CD4-positive, alpha-beta memory T cell (primary cell): ENCODE data around the gene AMPD1. TPM values are rescaled to one million over a fixed set of nuclear protein-coding genes. Genes with fewer than 3 reads are reported as not detected.

ENCODE experiments used
- CTCF ChIA-PET: fragments of 350-600 bp; sonication (Branson Sonifier 250); formaldehyde crosslinking; loops from one replicate; lab custom pipeline; 2021; ENCODE audit warnings: inconsistent platforms; ENCODE audit not compliant: partially characterized antibody; lab: Charles Lee
- POLR2A ChIA-PET: fragments of 350-600 bp; sonication (Branson Sonifier 250); formaldehyde crosslinking; loops from one replicate; lab custom pipeline; 2021; ENCODE audit not compliant: partially characterized antibody; lab: Charles Lee
- DNase-seq, 5 donors: peaks; one replicate each; pipeline versions ENCODE4 v3.0.0 to v3.0.0-alpha.2; 2020 to 2022; ENCODE audit warnings: mixed read lengths in 1 of 5
- H3K27ac ChIP-seq: one replicate; pipeline ENCODE4 v1.7.0; 2013; ENCODE audit warnings: low read depth, low read length
- H3K27me3 ChIP-seq: 2 replicates; pipeline ENCODE4 v1.7.0; 2013; ENCODE audit warnings: mild to moderate bottlenecking, low read length, moderate library complexity; ENCODE audit not compliant: insufficient read depth
- H3K36me3 ChIP-seq: 2 replicates; pipeline ENCODE4 v1.7.0; 2013; ENCODE audit warnings: mild to moderate bottlenecking, low read length, moderate library complexity; ENCODE audit not compliant: insufficient read depth
- H3K4me1 ChIP-seq: 2 replicates; pipeline ENCODE4 v1.7.0; 2013; ENCODE audit warnings: mild to moderate bottlenecking, low read length, moderate library complexity; ENCODE audit not compliant: insufficient read depth
- H3K4me3 ChIP-seq, 2 donors: one replicate each; pipeline ENCODE4 v1.7.0; 2013; ENCODE audit warnings: low read length in 2 of 2, mild to moderate bottlenecking in 1 of 2
- H3K9me3 ChIP-seq, 2 donors: one replicate each; pipeline ENCODE4 v1.7.0; 2013; ENCODE audit warnings: low read length in 2 of 2, control low read depth in 1 of 2; ENCODE audit not compliant: control insufficient read depth in 1 of 2
- H3K27ac Mint-ChIP-seq, 7 donors: one replicate each; pipeline ENCODE4 v1.8.0; 2020 to 2021; ENCODE audit warnings: mixed read lengths in 7 of 7, mild to moderate bottlenecking in 6 of 7, inconsistent platforms in 3 of 7, moderate library complexity in 3 of 7
- H3K27me3 Mint-ChIP-seq, 2 donors: one replicate each; pipeline ENCODE4 v1.8.0; 2020 to 2021; ENCODE audit warnings: mixed read lengths in 2 of 2
- H3K36me3 Mint-ChIP-seq, 2 donors: one replicate each; pipeline ENCODE4 v1.8.0; 2020 to 2021; ENCODE audit warnings: mixed read lengths in 2 of 2, inconsistent platforms in 1 of 2, mild to moderate bottlenecking in 1 of 2
- H3K4me1 Mint-ChIP-seq, 4 donors: one replicate each; pipeline ENCODE4 v1.8.0; 2020 to 2021; ENCODE audit warnings: mixed read lengths in 4 of 4, mild to moderate bottlenecking in 1 of 4
- H3K4me3 Mint-ChIP-seq, 8 donors: one replicate each; pipeline ENCODE4 v1.8.0; 2020 to 2021; ENCODE audit warnings: mixed read lengths in 8 of 8, mild to moderate bottlenecking in 7 of 8, moderate library complexity in 6 of 8, inconsistent platforms in 3 of 8
- H3K9me3 Mint-ChIP-seq, 8 donors: one replicate each; pipeline ENCODE4 v1.8.0; 2020 to 2021; ENCODE audit warnings: mixed read lengths in 8 of 8, mild to moderate bottlenecking in 5 of 8, inconsistent platforms in 3 of 8, moderate library complexity in 1 of 8
- intact Hi-C: fragments of 100-400 bp; cut with micrococcal nuclease; formaldehyde crosslinking; loops from one replicate; pipeline ENCODE4 v1.15.1; 2023
- polyA plus RNA-seq, 2 donors: library from polyadenylated mRNA; unstranded; fragments of 300-500 nt; fragmentation: Illumina TruSeq; gene quantifications; one replicate each; pipeline ENCODE4 v1.2.3, GENCODE V29; 2021
- total RNA-seq, 2 experiments: library from RNA; stranded (reverse); gene quantifications; one replicate each; pipeline ENCODE4 v1.2.3, GENCODE V29; 2021

Gene AMPD1
- total and polyA plus RNA-seq, 4 experiments from 2014 or later: not detected

GRCh38 chr1:114651893-114652292 is 43.5 kb downstream of the AMPD1 start:
- CTCF ChIA-PET: interaction anchor here (1.7 kb wide), 1 partner anchor 10 kb away, joined by 5 read pairs; no protein-coding TSS in a partner anchor
- POLR2A ChIA-PET: no interaction called here
- no peaks in the 10 kb centered on the region for H3K4me1 ChIP-seq
- Mint-ChIP-seq H3K4me3 (no peak overlapping the region), H3K4me1 (no peaks in the 10 kb centered on the region), H3K27ac (no peak overlapping the region), H3K9me3 (no peaks in the 10 kb centered on the region), H3K27me3 (peaks cover 1% of the 10 kb centered on the region in 2 donors), H3K36me3 (no peaks in the 10 kb centered on the region)
- H3K9me3 ChIP-seq: no peaks in the 10 kb centered on the region
- H3K4me3 ChIP-seq: no peak overlapping the region
- no peak overlapping the region for H3K27ac ChIP-seq
- DNase-seq: no peak
- H3K27me3 ChIP-seq: no peaks in the 10 kb centered on the region
- H3K36me3 ChIP-seq: no peaks in the 10 kb centered on the region
- intact Hi-C loops: no loop called here

DNA sequence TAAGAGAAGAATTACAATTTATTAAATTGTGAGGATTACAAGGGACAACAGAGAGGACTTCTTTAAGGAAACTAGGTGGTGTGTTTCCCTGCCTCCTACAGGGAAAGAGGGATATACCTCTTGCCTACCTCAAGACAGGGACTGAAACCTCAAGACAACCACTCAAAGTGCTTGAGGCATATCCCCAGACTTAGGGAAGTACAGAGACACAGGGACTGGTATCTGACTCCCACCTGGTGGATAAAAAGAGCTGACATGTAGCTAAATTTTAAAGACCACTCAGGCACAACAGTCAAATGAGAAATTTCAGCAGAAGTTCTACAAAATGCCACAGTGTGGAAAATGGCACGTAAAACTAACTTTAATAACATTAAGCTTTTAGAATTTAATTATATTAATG is 46.8 kb downstream of the AMPD1 start:
- intact Hi-C loops: no loop called here
- no peak for DNase-seq
- Histone ChIP-seq H3K36me3 (no peaks in the 10 kb centered on the region), H3K27me3 (no peaks in the 10 kb centered on the region), H3K4me1 (no peaks in the 10 kb centered on the region), H3K9me3 (no peaks in the 10 kb centered on the region), H3K27ac (no peak overlapping the region), H3K4me3 (no peak overlapping the region)
- H3K27me3 Mint-ChIP-seq: peaks cover 0 to 1% of the 10 kb centered on the region in 2 donors
- H3K4me1 Mint-ChIP-seq: no peaks in the 10 kb centered on the region
- POLR2A ChIA-PET: no interaction called here
- H3K36me3 Mint-ChIP-seq: no peaks in the 10 kb centered on the region
- no peaks in the 10 kb centered on the region for H3K9me3 Mint-ChIP-seq
- H3K4me3 Mint-ChIP-seq: no peak overlapping the region
- CTCF ChIA-PET: no interaction called here
- H3K27ac Mint-ChIP-seq: no peak overlapping the region

DNA sequence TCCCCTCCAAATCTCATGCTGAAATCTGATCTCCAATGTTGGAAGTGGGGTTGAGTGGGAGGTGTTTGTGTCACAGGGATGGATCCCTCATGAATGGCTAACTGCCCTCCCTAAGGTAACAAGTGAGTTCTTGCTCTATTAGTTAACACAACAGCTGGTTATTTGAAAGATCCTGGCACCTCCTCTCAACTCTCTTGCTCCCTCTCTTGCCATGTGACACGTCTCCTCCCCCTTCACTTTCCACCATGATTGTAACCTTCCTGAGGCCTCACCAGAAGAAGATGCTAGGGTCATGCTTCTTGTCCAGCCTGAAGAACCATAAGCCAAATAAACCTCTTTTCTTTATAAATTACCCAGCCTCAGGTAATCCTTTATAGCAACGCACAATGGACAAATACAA is 54.0 kb downstream of the AMPD1 start:
- CTCF ChIA-PET: interaction anchor here (1.6 kb wide), 1 partner anchor 10 kb away, joined by 5 read pairs; no protein-coding TSS in a partner anchor
- Histone ChIP-seq H3K27me3 (peaks cover 7% of the 10 kb centered on the region), H3K27ac (no peak overlapping the region), H3K4me3 (no peak overlapping the region), H3K9me3 (no peaks in the 10 kb centered on the region), H3K36me3 (no peaks in the 10 kb centered on the region), H3K4me1 (no peaks in the 10 kb centered on the region)
- peaks cover 0 to 6% of the 10 kb centered on the region in 2 donors for H3K27me3 Mint-ChIP-seq
- no peak overlapping the region for H3K4me3 Mint-ChIP-seq
- H3K4me1 Mint-ChIP-seq: no peaks in the 10 kb centered on the region
- no peaks in the 10 kb centered on the region for H3K9me3 Mint-ChIP-seq
- DNase-seq: no peak
- no peaks in the 10 kb centered on the region for H3K36me3 Mint-ChIP-seq
- intact Hi-C loops: no loop called here
- H3K27ac Mint-ChIP-seq: no peak overlapping the region
- POLR2A ChIA-PET: no interaction called here

GRCh38 chr1:114638910-114639309 is 56.4 kb downstream of the AMPD1 start:
- DNase-seq: no peak
- POLR2A ChIA-PET: no interaction called here

DNA sequence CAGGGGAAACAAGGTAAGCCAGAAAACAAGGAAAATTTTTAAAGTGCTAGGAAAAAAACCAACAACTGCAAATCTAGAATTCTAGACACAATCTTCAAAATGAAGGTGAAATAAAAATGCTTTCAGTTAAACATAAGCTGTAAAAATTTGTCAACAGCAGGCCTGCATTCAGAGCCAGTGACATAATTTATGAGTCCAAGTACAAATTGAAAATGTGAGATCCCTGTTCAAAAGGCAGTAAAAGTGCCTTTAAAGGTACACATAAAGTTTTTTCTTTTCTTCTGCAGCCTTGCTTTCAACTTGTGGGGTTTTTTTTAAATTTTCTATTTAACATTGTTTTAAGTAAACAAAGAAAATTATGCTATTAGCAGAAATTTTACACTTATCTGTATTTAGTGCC is 62.9 kb downstream of the AMPD1 start:
- Mint-ChIP-seq H3K27ac (no peak overlapping the region), H3K4me1 (no peaks in the 10 kb centered on the region), H3K9me3 (peaks cover 0 to 14% (median 9%) of the 10 kb centered on the region in 8 donors), H3K27me3 (peaks cover 14 to 21% of the 10 kb centered on the region in 2 donors), H3K36me3 (peaks cover 3 to 9% of the 10 kb centered on the region in 2 donors), H3K4me3 (no peak overlapping the region)
- no peak overlapping the region for H3K4me3 ChIP-seq
- H3K4me1 ChIP-seq: no peaks in the 10 kb centered on the region
- H3K9me3 ChIP-seq: no peaks in the 10 kb centered on the region
- no peak for DNase-seq
- intact Hi-C loops: no loop called here
- no peak overlapping the region for H3K27ac ChIP-seq
- ChIA-PET CTCF (no interaction called here), POLR2A (no interaction called here)
- no peaks in the 10 kb centered on the region for H3K36me3 ChIP-seq
- H3K27me3 ChIP-seq: peaks cover 4% of the 10 kb centered on the region

More at GRCh38 chr1:114638910-114639309, 56.4 kb downstream of the AMPD1 start:
- no peaks in the 10 kb centered on the region for H3K4me1 ChIP-seq
- CTCF ChIA-PET: interaction anchor here (0.5 kb wide), 1 partner anchor 292 kb away, joined by 4 read pairs; no protein-coding TSS in a partner anchor
- H3K27me3 Mint-ChIP-seq: peaks cover 3 to 8% of the 10 kb centered on the region in 2 donors
- H3K4me3 ChIP-seq: no peak overlapping the region
- peaks cover 7% of the 10 kb centered on the region for H3K27me3 ChIP-seq
- intact Hi-C loops: no loop called here
- no peaks in the 10 kb centered on the region for H3K36me3 ChIP-seq
- no peak overlapping the region for H3K27ac ChIP-seq
- H3K4me3 Mint-ChIP-seq: no peak overlapping the region
- H3K27ac Mint-ChIP-seq: no peak overlapping the region
- no peaks in the 10 kb centered on the region for H3K9me3 Mint-ChIP-seq
- no peaks in the 10 kb centered on the region for H3K4me1 Mint-ChIP-seq
- H3K9me3 ChIP-seq: no peaks in the 10 kb centered on the region
- H3K36me3 Mint-ChIP-seq: no peaks in the 10 kb centered on the region

DNA sequence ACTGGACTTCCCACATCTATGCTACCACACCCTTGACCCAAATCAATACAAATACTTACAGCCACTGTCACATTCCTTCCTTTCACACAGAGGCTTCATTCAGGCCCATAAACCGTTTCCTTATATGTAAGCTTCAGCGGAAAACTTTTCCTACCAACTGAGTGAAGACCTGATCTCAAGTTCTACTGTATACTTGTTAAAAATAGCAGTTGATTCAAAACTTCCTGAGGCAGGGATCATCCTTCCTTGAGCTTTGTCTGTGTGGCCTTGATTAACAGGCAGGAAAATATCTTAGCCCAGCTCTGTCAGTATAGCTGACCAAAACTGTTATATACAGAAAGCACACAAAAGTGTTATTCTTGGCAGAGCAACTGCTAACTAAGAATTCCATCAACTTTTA is 68.2 kb downstream of the AMPD1 start:
- intact Hi-C loops: no loop called here
- Mint-ChIP-seq H3K36me3 (peaks cover 3 to 9% of the 10 kb centered on the region in 2 donors), H3K4me1 (no peaks in the 10 kb centered on the region), H3K27ac (no peak overlapping the region), H3K27me3 (peaks cover 14 to 16% of the 10 kb centered on the region in 2 donors), H3K4me3 (no peak overlapping the region), H3K9me3 (peaks cover 0 to 13% (median 8%) of the 10 kb centered on the region in 8 donors)
- Histone ChIP-seq H3K9me3 (no peaks in the 10 kb centered on the region), H3K36me3 (no peaks in the 10 kb centered on the region), H3K27ac (no peak overlapping the region), H3K27me3 (no peaks in the 10 kb centered on the region), H3K4me1 (no peaks in the 10 kb centered on the region), H3K4me3 (no peak overlapping the region)
- CTCF ChIA-PET: no interaction called here
- no peak for DNase-seq
- POLR2A ChIA-PET: no interaction called here

DNA sequence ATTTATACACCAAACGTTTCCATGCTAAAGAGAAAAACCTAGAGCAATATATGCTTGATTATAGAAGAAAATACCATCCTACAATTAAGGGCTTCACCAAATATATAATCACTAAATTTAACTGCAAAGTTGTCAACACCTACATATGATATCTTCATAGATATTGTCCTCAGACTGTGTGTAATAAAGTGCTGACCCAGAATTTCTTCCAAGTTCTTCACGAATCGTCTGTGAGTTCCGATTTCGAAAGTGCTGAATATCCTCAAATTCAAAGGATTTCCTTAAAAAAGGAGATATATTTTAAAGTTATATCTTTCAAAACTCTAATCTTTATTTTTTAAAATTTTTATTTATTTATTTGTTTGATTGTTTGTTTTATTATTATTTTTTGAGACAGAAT is 72.0 kb downstream of the AMPD1 start:
- Histone ChIP-seq H3K27ac (no peak overlapping the region), H3K36me3 (no peaks in the 10 kb centered on the region), H3K4me1 (no peaks in the 10 kb centered on the region), H3K9me3 (no peaks in the 10 kb centered on the region), H3K27me3 (no peaks in the 10 kb centered on the region), H3K4me3 (no peak overlapping the region)
- ChIA-PET POLR2A (no interaction called here), CTCF (no interaction called here)
- H3K27me3 Mint-ChIP-seq: peaks cover 4 to 7% of the 10 kb centered on the region in 2 donors
- H3K4me1 Mint-ChIP-seq: no peaks in the 10 kb centered on the region
- no peaks in the 10 kb centered on the region for H3K36me3 Mint-ChIP-seq
- intact Hi-C loops: no loop called here
- DNase-seq: no peak
- no peak overlapping the region for H3K4me3 Mint-ChIP-seq
- H3K9me3 Mint-ChIP-seq: no peaks in the 10 kb centered on the region
- H3K27ac Mint-ChIP-seq: no peak overlapping the region
